T-cell (primary cell): ENCODE data around the gene SLCO2B1. TPM values are rescaled to one million over a fixed set of nuclear protein-coding genes. Genes with fewer than 3 reads are reported as not detected.
A peak's percentile ranks its signal among the peaks of the same experiment; 100 is the strongest.

Source experiments
- ATAC-seq, 4 experiments: fragments of 200-7000 bp in 3 of 4; fragments of 150-1000 bp in 1 of 4; cut with Tn5 transposase; replicated peaks in 1 of 4; 1 replicate in 3 of 4; 2 replicates in 1 of 4; pipeline ENCODE4 v1.10.0; 2021; ENCODE audit warnings: moderate library complexity in 3 of 4, mild to moderate bottlenecking in 2 of 4, moderate number of reproducible peaks in 1 of 4
- CTCF ChIA-PET, 2 donors: fragments of 300-600 bp; sonication (Branson Sonifier 250); formaldehyde crosslinking; loops; one replicate each; lab custom pipeline; 2022; ENCODE audit warnings: antibody characterized with exemption in 2 of 2; lab: Charles Lee
- POLR2A ChIA-PET, 2 donors: fragments of 300-600 bp; sonication (Branson Sonifier 250); formaldehyde crosslinking; loops; one replicate each; lab custom pipeline; 2022; ENCODE audit warnings: antibody characterized with exemption in 2 of 2; lab: Charles Lee
- DNase-seq, 35 experiments: peaks; one replicate each; pipeline versions ENCODE4 v3.0.0 to v3.0.0-alpha.2; 2013 to 2023
- H3K27ac ChIP-seq: one replicate; pipeline ENCODE4 v1.5.1; 2013; ENCODE audit warnings: low read length
- H3K27me3 ChIP-seq, 2 experiments: replicated peaks in 1 of 2; 1 replicate in 1 of 2; 2 replicates in 1 of 2; pipeline versions ENCODE4 v1.6.1 to v1.7.0; 2013; ENCODE audit warnings: low read length in 1 of 2, mixed read lengths in 1 of 2; ENCODE audit not compliant: control insufficient read depth in 2 of 2, insufficient read depth in 2 of 2; ENCODE audit errors: extremely low read depth in 1 of 2
- H3K36me3 ChIP-seq, 2 donors: 1 replicate in 1 of 2; 2 replicates in 1 of 2; pipeline versions ENCODE4 v1.6.1 to v1.7.0; 2013; ENCODE audit warnings: low read length in 1 of 2; ENCODE audit not compliant: control insufficient read depth in 2 of 2, insufficient read depth in 1 of 2; ENCODE audit errors: extremely low read depth in 1 of 2
- H3K4me1 ChIP-seq, 2 experiments: 1 replicate in 1 of 2; 2 replicates in 1 of 2; pipeline versions ENCODE4 v1.6.1 to v1.7.0; 2013; ENCODE audit warnings: low read length in 2 of 2, mixed read lengths in 1 of 2; ENCODE audit not compliant: insufficient read depth in 2 of 2, control insufficient read depth in 1 of 2; ENCODE audit errors: extremely low read depth in 1 of 2
- H3K4me3 ChIP-seq, 2 donors: 1 replicate in 1 of 2; 2 replicates in 1 of 2; pipeline versions ENCODE4 v1.5.1 to v1.7.0; 2013; ENCODE audit warnings: mild to moderate bottlenecking in 2 of 2, low read length in 1 of 2, moderate library complexity in 1 of 2; ENCODE audit not compliant: control insufficient read depth in 1 of 2; ENCODE audit errors: extremely low read depth in 1 of 2
- H3K9me3 ChIP-seq: 2 replicates; pipeline ENCODE4 v1.7.0; 2013
- H3K27ac Mint-ChIP-seq, 2 donors: one replicate each; pipeline ENCODE4 v1.8.0; 2020 to 2021; ENCODE audit warnings: mild to moderate bottlenecking in 2 of 2, mixed read lengths in 2 of 2
- H3K27me3 Mint-ChIP-seq, 2 donors: one replicate each; pipeline ENCODE4 v1.8.0; 2021 to 2022; ENCODE audit warnings: mixed read lengths in 2 of 2
- H3K36me3 Mint-ChIP-seq: one replicate; pipeline ENCODE4 v1.8.0; 2021; ENCODE audit warnings: mixed read lengths
- H3K4me1 Mint-ChIP-seq, 3 donors: one replicate each; pipeline ENCODE4 v1.8.0; 2020 to 2022; ENCODE audit warnings: mixed read lengths in 3 of 3, mild to moderate bottlenecking in 1 of 3
- H3K4me3 Mint-ChIP-seq, 3 donors: one replicate each; pipeline ENCODE4 v1.8.0; 2020 to 2022; ENCODE audit warnings: mild to moderate bottlenecking in 3 of 3, mixed read lengths in 3 of 3, moderate library complexity in 3 of 3
- H3K9me3 Mint-ChIP-seq, 3 donors: one replicate each; pipeline ENCODE4 v1.8.0; 2020 to 2022; ENCODE audit warnings: mixed read lengths in 3 of 3
- WGBS: methylation state at CpG from one replicate; pipeline ENCODE4 v1.1.5; 2013; ENCODE audit warnings: missing lambda C conversion rate; ENCODE audit not compliant: insufficient coverage; 5-methylcytosine and 5-hydroxymethylcytosine counted together
- total RNA-seq, 35 experiments: library from RNA in 6 of 35; stranded (reverse) in 6 of 35; fragments of 120-200 nt in 1 of 35; gene quantifications; one replicate each; pipeline versions ENCODE4 v1.2.1 to v1.2.4 and lab custom pipeline; 2013 to 2026

SLCO2B1 gene
- total RNA-seq, 5 donors from 2014 or later (not counting 1 experiment from before 2014, with no cell fraction given) = 0.55 to 0.79 (median 0.63) TPM; not detected in 2

GRCh38 chr11:75142714-75143419, 8.0 kb upstream of the SLCO2B1 start:
- Mint-ChIP-seq H3K4me1 (peaks cover 40 to 46% (median 41%) of the 10 kb centered on the region in 3 donors), H3K4me3 (peak overlapping the region; percentile 35 to 61 (median 44)), H3K36me3 (no peaks in the 10 kb centered on the region), H3K27ac (peak overlapping the region; percentile 92 to 96), H3K9me3 (no peaks in the 10 kb centered on the region), H3K27me3 (peaks cover 3 to 4% of the 10 kb centered on the region in 2 donors)
- no peak overlapping the region for H3K4me3 ChIP-seq
- no peaks in the 10 kb centered on the region for H3K9me3 ChIP-seq
- ChIA-PET CTCF (interaction anchor here (0.6 to 6.3 kb wide), 16 partner anchors 9 to 213 kb away, joined by 3 to 103 read pairs (median 4); no protein-coding TSS in a partner anchor), POLR2A (no interaction called here)
- 38% methylated on average over 7 of the region's 10 CpGs for WGBS
- H3K36me3 ChIP-seq = no peaks in the 10 kb centered on the region
- H3K27ac ChIP-seq = peak overlapping the region; percentile 50
- peaks cover 11 to 40% of the 10 kb centered on the region in 2 experiments for H3K4me1 ChIP-seq
- DNase-seq (peak; percentile 28 to 79 (median 49)), ATAC-seq (peak; percentile 92 to 96 (median 96))
- H3K27me3 ChIP-seq = no peaks in the 10 kb centered on the region

GRCh38 chr11:75143420-75143731, 7.5 kb upstream of the SLCO2B1 start:
- Mint-ChIP-seq H3K9me3 (no peaks in the 10 kb centered on the region), H3K4me3 (peak overlapping the region; percentile 35 to 61 (median 44)), H3K27me3 (no peaks in the 10 kb centered on the region), H3K4me1 (peaks cover 40 to 46% (median 41%) of the 10 kb centered on the region in 3 donors), H3K27ac (peak overlapping the region; percentile 92 to 96), H3K36me3 (no peaks in the 10 kb centered on the region)
- Histone ChIP-seq H3K4me1 (peaks cover 11 to 40% of the 10 kb centered on the region in 2 experiments), H3K36me3 (no peaks in the 10 kb centered on the region), H3K27me3 (no peaks in the 10 kb centered on the region), H3K9me3 (no peaks in the 10 kb centered on the region), H3K4me3 (no peak overlapping the region), H3K27ac (peak overlapping the region; percentile 50)
- 0% methylated on average over 2 of the region's 6 CpGs for WGBS
- CTCF ChIA-PET = interaction anchor here (0.6 to 6.3 kb wide), 15 partner anchors 10 to 1871 kb away, joined by 3 to 103 read pairs (median 4); no protein-coding TSS in a partner anchor
- DNase-seq (no peak), ATAC-seq (peak in 1 of 4 experiments; percentile 5)
- POLR2A ChIA-PET = no interaction called here

GRCh38 chr11:75144716-75145014, 6.2 kb upstream of the SLCO2B1 start:
- no peak overlapping the region for H3K4me3 Mint-ChIP-seq
- H3K36me3 ChIP-seq = no peaks in the 10 kb centered on the region
- peaks cover 11 to 40% of the 10 kb centered on the region in 2 experiments for H3K4me1 ChIP-seq
- H3K4me3 ChIP-seq = no peak overlapping the region
- ATAC-seq = no peak
- no peaks in the 10 kb centered on the region for H3K9me3 Mint-ChIP-seq
- H3K9me3 ChIP-seq = no peaks in the 10 kb centered on the region
- POLR2A ChIA-PET = no interaction called here
- no CpG with 5 or more reads among the region's 3 CpGs for WGBS
- no peaks in the 10 kb centered on the region for H3K36me3 Mint-ChIP-seq
- no peak for DNase-seq
- H3K4me1 Mint-ChIP-seq = peaks cover 40 to 43% (median 41%) of the 10 kb centered on the region in 3 donors
- no peaks in the 10 kb centered on the region for H3K27me3 Mint-ChIP-seq
- peak overlapping the region in 1 of 2 donors; percentile 92 for H3K27ac Mint-ChIP-seq
- H3K27ac ChIP-seq = no peak overlapping the region
- CTCF ChIA-PET = interaction anchor here (0.6 to 2.9 kb wide), 13 partner anchors 10 to 941 kb away, joined by 3 to 14 read pairs (median 4); no protein-coding TSS in a partner anchor
- H3K27me3 ChIP-seq = no peaks in the 10 kb centered on the region

GRCh38 chr11:75145196-75145971, 5.5 kb upstream of the SLCO2B1 start:
- no peaks in the 10 kb centered on the region for H3K27me3 ChIP-seq
- ChIA-PET POLR2A (no interaction called here), CTCF (interaction anchor here (0.6 to 2.9 kb wide), 9 partner anchors 57 to 940 kb away, joined by 3 to 14 read pairs (median 4); no protein-coding TSS in a partner anchor)
- no peaks in the 10 kb centered on the region for H3K36me3 ChIP-seq
- Mint-ChIP-seq H3K4me1 (peaks cover 38 to 43% (median 41%) of the 10 kb centered on the region in 3 donors), H3K27ac (peak overlapping the region in 1 of 2 donors; percentile 35), H3K9me3 (no peaks in the 10 kb centered on the region), H3K36me3 (no peaks in the 10 kb centered on the region), H3K4me3 (no peak overlapping the region), H3K27me3 (peaks cover under 1% of the 10 kb centered on the region in 2 donors)
- no peak overlapping the region for H3K27ac ChIP-seq
- no peak for DNase-seq
- no peaks in the 10 kb centered on the region for H3K9me3 ChIP-seq
- no peak overlapping the region for H3K4me3 ChIP-seq
- ATAC-seq = no peak
- WGBS = 89% methylated on average over 6 of the region's 9 CpGs
- H3K4me1 ChIP-seq = peaks cover 11 to 38% of the 10 kb centered on the region in 2 experiments

- WGBS = 71% methylated on average over 1 of the region's 6 CpGs
- Histone ChIP-seq H3K36me3 (no peaks in the 10 kb centered on the region), H3K27me3 (peaks cover 0 to 4% of the 10 kb centered on the region in 2 experiments), H3K27ac (no peak overlapping the region), H3K4me1 (peaks cover 11 to 31% of the 10 kb centered on the region in 2 experiments), H3K4me3 (no peak overlapping the region), H3K9me3 (no peaks in the 10 kb centered on the region)
- ATAC-seq = no peak
- no peaks in the 10 kb centered on the region for H3K36me3 Mint-ChIP-seq
- H3K4me1 Mint-ChIP-seq = peaks cover 31 to 36% (median 36%) of the 10 kb centered on the region in 3 donors
- CTCF ChIA-PET = interaction anchor here in 1 of 2 donors (0.7 to 2.9 kb wide), 4 partner anchors 18 to 130 kb away, joined by 3 to 14 read pairs (median 8); no protein-coding TSS in a partner anchor
- POLR2A ChIA-PET = interaction anchor here in 1 of 2 donors (0.6 kb wide), 1 partner anchor 1995 kb away, joined by 3 read pairs; no protein-coding TSS in a partner anchor
- H3K4me3 Mint-ChIP-seq = no peak overlapping the region
- H3K27me3 Mint-ChIP-seq = peaks cover 4% of the 10 kb centered on the region in 2 donors
- DNase-seq = no peak
- no peak overlapping the region for H3K27ac Mint-ChIP-seq
- no peaks in the 10 kb centered on the region for H3K9me3 Mint-ChIP-seq
These were observed 4.9 kb upstream of the SLCO2B1 start for GRCh38 chr11:75145972-75146519.

GRCh38 chr11:75146711-75147110, 4.2 kb upstream of the SLCO2B1 start:
- Histone ChIP-seq H3K27me3 (peaks cover 0 to 10% of the 10 kb centered on the region in 2 experiments), H3K4me1 (peaks cover 11 to 29% of the 10 kb centered on the region in 2 experiments), H3K36me3 (no peaks in the 10 kb centered on the region), H3K27ac (no peak overlapping the region), H3K9me3 (no peaks in the 10 kb centered on the region), H3K4me3 (no peak overlapping the region)
- Mint-ChIP-seq H3K9me3 (no peaks in the 10 kb centered on the region), H3K36me3 (no peaks in the 10 kb centered on the region), H3K27me3 (peaks cover 4 to 7% of the 10 kb centered on the region in 2 donors), H3K4me1 (peaks cover 27 to 30% (median 29%) of the 10 kb centered on the region in 3 donors), H3K4me3 (no peak overlapping the region), H3K27ac (no peak overlapping the region)
- CTCF ChIA-PET = interaction anchor here in 1 of 2 donors (0.7 to 2.9 kb wide), 4 partner anchors 17 to 129 kb away, joined by 3 to 14 read pairs (median 8); no protein-coding TSS in a partner anchor
- DNase-seq = no peak
- no peak for ATAC-seq
- WGBS = no CpG with 5 or more reads among the region's 5 CpGs
- POLR2A ChIA-PET = interaction anchor here in 1 of 2 donors (0.6 kb wide), 1 partner anchor 1996 kb away, joined by 3 read pairs; no protein-coding TSS in a partner anchor
